ENCODE results near the gene IGF2. TPM values are rescaled to one million over a fixed set of nuclear protein-coding genes. Genes with fewer than 3 reads are reported as not detected.

The IGF2 gene
- total and polyA plus RNA-seq, 2 of the 8 experiments (the other 6 are each of a cell fraction or from before 2014, with no cell fraction given), result 0.74 to 1.5 TPM

DNA sequence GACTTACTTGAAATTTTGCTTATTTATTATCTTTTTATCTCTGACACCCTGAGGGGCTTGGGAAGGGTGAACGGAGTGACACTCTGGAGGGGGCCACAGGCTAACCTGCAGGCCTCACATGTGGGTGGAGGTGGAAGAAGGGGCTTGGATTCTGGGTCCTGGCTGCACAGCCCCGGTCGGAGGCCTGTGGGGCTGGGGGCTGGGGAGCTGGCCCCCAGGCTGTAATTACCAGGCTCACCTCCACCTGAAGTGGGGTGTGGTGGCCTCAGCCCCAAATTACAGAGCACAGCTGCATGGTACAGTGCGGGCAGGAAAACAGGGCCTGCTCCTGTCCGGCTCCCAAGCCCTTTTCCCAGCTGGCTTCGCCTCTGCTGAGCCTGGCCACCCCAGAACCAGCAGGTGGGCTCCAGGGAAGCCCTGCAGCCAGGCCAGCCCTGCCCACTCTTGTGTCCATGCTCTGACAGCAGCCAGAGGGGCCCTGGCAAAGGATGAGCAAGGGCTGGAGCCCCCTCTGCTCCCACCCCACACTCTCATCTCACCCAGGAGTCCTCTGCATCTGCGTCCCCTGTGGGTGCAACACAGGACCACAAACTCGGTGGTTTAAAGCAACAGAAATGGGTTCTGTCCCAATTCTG lies 48.0 kb downstream of the IGF2 start (continued):
- TF ChIP-seq, protein P1, sequence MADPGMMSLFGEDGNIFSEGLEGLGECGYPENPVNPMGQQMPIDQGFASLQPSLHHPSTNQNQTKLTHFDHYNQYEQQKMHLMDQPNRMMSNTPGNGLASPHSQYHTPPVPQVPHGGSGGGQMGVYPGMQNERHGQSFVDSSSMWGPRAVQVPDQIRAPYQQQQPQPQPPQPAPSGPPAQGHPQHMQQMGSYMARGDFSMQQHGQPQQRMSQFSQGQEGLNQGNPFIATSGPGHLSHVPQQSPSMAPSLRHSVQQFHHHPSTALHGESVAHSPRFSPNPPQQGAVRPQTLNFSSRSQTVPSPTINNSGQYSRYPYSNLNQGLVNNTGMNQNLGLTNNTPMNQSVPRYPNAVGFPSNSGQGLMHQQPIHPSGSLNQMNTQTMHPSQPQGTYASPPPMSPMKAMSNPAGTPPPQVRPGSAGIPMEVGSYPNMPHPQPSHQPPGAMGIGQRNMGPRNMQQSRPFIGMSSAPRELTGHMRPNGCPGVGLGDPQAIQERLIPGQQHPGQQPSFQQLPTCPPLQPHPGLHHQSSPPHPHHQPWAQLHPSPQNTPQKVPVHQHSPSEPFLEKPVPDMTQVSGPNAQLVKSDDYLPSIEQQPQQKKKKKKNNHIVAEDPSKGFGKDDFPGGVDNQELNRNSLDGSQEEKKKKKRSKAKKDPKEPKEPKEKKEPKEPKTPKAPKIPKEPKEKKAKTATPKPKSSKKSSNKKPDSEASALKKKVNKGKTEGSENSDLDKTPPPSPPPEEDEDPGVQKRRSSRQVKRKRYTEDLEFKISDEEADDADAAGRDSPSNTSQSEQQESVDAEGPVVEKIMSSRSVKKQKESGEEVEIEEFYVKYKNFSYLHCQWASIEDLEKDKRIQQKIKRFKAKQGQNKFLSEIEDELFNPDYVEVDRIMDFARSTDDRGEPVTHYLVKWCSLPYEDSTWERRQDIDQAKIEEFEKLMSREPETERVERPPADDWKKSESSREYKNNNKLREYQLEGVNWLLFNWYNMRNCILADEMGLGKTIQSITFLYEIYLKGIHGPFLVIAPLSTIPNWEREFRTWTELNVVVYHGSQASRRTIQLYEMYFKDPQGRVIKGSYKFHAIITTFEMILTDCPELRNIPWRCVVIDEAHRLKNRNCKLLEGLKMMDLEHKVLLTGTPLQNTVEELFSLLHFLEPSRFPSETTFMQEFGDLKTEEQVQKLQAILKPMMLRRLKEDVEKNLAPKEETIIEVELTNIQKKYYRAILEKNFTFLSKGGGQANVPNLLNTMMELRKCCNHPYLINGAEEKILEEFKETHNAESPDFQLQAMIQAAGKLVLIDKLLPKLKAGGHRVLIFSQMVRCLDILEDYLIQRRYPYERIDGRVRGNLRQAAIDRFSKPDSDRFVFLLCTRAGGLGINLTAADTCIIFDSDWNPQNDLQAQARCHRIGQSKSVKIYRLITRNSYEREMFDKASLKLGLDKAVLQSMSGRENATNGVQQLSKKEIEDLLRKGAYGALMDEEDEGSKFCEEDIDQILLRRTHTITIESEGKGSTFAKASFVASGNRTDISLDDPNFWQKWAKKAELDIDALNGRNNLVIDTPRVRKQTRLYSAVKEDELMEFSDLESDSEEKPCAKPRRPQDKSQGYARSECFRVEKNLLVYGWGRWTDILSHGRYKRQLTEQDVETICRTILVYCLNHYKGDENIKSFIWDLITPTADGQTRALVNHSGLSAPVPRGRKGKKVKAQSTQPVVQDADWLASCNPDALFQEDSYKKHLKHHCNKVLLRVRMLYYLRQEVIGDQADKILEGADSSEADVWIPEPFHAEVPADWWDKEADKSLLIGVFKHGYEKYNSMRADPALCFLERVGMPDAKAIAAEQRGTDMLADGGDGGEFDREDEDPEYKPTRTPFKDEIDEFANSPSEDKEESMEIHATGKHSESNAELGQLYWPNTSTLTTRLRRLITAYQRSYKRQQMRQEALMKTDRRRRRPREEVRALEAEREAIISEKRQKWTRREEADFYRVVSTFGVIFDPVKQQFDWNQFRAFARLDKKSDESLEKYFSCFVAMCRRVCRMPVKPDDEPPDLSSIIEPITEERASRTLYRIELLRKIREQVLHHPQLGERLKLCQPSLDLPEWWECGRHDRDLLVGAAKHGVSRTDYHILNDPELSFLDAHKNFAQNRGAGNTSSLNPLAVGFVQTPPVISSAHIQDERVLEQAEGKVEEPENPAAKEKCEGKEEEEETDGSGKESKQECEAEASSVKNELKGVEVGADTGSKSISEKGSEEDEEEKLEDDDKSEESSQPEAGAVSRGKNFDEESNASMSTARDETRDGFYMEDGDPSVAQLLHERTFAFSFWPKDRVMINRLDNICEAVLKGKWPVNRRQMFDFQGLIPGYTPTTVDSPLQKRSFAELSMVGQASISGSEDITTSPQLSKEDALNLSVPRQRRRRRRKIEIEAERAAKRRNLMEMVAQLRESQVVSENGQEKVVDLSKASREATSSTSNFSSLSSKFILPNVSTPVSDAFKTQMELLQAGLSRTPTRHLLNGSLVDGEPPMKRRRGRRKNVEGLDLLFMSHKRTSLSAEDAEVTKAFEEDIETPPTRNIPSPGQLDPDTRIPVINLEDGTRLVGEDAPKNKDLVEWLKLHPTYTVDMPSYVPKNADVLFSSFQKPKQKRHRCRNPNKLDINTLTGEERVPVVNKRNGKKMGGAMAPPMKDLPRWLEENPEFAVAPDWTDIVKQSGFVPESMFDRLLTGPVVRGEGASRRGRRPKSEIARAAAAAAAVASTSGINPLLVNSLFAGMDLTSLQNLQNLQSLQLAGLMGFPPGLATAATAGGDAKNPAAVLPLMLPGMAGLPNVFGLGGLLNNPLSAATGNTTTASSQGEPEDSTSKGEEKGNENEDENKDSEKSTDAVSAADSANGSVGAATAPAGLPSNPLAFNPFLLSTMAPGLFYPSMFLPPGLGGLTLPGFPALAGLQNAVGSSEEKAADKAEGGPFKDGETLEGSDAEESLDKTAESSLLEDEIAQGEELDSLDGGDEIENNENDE (IDR thresholded peaks at IDR 0.05; ENCODE audit: insufficient replicate concordance, low read length), result no peak
- TF ChIP-seq, protein P2, sequence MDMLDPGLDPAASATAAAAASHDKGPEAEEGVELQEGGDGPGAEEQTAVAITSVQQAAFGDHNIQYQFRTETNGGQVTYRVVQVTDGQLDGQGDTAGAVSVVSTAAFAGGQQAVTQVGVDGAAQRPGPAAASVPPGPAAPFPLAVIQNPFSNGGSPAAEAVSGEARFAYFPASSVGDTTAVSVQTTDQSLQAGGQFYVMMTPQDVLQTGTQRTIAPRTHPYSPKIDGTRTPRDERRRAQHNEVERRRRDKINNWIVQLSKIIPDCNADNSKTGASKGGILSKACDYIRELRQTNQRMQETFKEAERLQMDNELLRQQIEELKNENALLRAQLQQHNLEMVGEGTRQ (IDR thresholded peaks at IDR 0.05; ENCODE audit: low read length), result no peak
- TF ChIP-seq FOSL1 (IDR thresholded peaks at IDR 0.05; ENCODE audit: insufficient read depth, low read depth, low read length), result no peak
- TF ChIP-seq RBBP5 (IDR thresholded peaks at IDR 0.05; ENCODE audit: borderline replicate concordance, low read depth, low read length), result no peak
- no peak for TF ChIP-seq KDM4A (IDR thresholded peaks at IDR 0.05; ENCODE audit: low read depth, low read length, severe bottlenecking)
- TF ChIP-seq CHD2 (IDR thresholded peaks at IDR 0.05; ENCODE audit: low read length), result no peak
- no peak for TF ChIP-seq CBX5 (IDR thresholded peaks at IDR 0.05; ENCODE audit: low read depth, low read length)
- TF ChIP-seq SP1 (IDR thresholded peaks at IDR 0.05; ENCODE audit: low read depth, low read length), result no peak

Data from H1 (cell line).